HG03571 (cell line): ENCODE data around the gene TTLL10.
"Not testable (repeated sequence)": the region's sequence is repeated elsewhere in the genome, so short reads cannot be mapped to it uniquely, and the experiment has no call there.

ENCODE experiments used
- ATAC-seq: cut with Tn5 transposase; IDR thresholded peaks from one replicate; pipeline ENCODE4 v1.9.1; 2021; ENCODE audit not compliant: unreplicated experiment

TTLL10 gene

DNA sequence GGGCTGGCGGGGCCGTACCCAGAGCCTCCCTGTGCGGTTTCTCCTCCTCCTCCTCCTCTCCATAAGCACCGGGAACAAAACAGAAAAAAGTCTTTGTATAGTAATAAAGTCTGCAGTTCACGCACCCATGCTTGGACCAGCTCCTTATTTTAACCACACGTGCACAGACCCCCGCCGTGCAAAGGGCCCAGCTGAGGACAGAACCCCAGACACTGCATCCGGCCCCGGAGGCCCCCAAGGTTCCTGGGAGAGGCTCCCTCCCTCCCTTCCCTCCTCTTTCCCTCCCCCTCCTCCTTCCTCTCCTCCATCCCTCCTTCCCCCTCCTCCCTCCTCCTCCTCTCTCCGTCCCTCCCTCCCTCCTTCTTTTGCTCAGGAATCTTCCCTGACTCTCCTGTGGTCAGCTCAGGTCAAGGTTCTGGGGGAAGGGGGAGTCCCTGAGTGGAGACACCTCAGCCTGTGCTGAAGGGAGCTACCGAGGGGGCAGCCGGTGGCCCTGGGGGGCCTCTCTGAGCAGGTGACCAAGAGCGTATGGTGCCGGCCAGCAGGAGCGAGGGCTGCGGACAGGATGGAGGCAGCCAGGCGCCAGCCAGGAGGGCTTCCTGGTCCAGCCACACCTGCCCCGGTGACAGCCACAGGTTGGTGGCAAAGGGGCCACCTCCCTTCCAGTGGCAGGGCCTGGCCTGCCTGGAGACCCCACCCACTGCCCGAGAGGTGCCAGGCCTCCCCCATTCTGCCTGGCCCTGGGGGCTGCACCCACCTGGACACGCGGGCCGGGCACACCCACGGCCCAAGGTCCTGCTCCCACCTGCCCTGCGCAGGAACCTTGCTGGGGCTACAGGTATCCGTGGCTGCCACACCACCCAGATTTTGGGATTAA, 3.2 kb upstream of the TTLL10 start:
- ATAC-seq, result no peak

DNA sequence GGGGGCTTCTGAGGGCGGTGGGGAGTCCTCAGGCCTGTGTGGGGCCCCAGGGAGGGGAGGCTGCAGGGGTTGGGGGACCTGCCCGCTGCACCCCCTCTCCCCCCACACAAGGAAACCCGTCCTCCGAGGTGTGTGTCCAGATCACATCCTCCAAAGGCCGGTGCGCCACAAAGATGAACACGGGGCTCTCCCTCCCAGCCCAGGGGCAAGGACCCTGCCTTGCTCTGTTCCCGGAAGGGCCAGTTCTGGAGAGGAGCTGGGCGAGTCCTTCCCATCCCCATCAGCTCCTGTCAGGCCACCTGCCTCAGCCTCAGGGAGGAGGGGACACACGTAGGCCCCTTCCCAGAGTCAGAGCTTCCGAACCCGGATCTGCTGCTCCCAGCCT, 2.5 kb upstream of the TTLL10 start:
- ATAC-seq, result no peak

- no peak for ATAC-seq
Measured at GRCh38 chr1:1171546-1172340, 1.9 kb upstream of the TTLL10 start.

GRCh38 chr1:1173061-1173792, 453 bp upstream of the TTLL10 start:
- ATAC-seq, result no peak

DNA sequence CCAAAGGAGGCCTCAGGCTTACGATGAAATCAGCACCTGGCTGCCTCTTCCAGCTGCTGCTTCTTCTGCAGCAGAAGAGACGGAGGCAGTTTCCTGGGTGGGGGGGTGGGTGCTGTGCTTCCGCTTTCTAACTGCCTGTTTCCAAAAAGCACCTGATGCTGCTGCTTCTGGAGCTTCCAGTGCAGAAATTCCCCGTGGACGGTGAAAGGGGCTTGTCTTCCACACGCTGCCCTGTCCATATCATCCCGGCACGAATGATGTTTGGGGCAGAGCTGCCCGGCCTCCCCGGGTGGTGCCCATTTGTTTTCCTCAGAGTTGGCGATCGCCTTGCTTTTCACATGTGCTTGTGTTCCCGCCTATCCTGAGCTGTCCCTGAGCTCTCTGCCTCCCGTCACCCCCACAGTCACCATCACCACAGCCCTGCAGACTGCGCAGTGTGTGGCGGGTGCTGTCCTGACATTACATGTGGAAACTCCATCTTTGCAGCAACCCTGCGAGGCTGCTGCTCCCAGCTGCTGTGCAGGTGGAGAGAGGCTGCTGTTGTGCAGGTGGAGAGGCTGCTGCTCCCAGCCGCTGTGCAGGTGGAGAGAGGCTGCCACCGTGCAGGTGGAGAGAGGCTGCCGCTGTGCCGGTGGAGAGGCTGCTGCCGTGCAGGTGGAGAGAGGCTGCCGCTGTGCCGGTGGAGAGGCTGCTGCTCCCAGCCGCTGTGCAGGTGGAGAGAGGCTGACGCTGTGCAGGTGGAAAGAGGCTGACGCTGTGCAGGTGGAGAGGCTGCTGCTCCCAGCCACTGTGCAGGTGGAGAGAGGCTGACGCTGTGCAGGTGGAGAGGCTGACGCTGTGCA, 1.8 kb downstream of the TTLL10 start:
- ATAC-seq, result no peak

DNA sequence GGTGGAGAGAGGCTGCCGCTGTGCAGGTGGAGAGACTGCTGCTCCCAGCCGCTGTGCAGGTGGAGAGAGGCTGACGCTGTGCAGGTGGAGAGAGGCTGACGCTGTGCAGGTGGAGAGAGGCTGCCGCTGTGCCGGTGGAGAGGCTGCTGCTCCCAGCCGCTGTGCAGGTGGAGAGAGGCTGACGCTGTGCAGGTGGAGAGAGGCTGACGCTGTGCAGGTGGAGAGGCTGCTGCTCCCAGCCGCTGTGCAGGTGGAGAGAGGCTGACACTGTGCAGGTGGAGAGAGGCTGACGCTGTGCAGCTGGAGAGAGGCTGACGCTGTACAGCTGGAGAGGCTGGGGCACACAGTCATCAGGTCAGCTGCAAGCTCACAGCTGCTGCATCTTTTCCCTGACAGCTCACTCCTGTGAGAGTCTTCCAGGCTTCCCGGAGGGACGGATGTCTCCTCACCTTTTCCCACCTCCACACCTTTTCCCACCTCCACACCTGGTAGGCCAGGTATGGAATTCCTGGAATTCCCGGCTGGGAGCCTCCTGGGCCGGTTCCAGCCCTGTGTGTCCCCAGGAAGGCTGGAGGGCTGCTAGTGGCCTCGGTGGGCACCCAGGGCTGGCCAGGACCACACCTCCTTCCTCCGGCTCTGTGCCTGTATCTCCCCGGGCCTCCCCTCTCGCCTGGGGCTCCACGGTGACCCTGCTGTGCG, 2.5 kb downstream of the TTLL10 start:
- not testable (repeated sequence) for ATAC-seq

DNA sequence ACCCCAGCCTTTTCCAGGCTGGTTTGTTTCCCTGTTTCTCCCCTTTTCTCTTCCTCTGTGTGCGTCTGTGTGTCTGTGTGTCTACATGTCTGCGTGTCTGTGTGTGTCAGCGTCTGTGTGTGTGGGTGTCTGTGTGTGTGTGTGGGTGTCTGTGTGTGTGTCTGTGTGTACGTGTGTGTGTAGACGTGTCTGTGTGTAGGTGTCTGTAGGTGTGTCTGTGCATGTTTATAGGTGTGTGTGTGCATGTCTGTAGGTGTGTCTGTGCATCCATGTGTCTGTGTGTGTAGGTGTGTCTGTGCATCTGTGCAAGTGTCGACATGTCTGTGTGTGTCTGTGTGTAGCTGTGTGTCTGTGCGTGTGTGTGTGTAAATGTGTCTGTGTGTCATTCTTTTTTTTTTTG, 3.3 kb downstream of the TTLL10 start:
- ATAC-seq, result no peak

DNA sequence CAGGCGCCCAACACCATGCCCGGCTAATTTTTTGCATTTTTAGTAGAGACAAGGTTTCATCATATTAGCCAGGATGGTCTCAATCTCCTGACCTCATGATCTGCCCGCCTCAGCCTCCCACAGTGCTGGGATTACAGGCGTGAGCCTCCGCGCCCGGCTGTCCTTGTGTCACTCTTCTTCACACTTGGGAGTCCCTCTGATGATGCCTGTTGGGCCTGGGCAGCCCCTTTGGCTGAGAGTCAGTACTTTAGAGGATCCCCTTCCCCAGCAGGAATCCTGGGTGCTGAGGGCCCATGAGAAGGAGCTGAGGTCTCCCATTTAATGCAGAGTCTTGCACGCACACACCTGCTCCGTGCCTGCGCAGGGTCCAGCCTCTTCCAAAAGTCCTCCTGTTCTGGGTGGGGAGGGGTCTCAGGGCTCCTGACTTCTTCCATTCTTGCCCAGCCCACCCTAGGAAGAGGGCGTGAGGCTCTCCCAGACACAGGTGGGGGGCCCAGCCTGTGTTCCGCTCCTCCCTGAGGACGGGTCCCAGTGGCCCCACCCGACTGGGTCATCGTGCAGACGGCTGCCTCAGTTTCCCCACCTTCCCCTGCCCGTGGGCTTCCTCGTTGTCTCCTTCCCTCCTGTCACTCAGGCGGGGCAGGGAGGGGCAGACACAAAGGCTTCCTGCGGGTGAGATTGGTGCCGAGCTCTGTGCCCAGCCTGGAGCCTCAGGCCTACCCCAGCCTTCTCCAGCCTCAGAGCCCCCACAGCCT, 3.9 kb downstream of the TTLL10 start:
- no peak for ATAC-seq

GRCh38 chr1:1178794-1179331, 5.2 kb downstream of the TTLL10 start:
- no peak for ATAC-seq

- ATAC-seq, result no peak
Measured at GRCh38 chr1:1179346-1179982, 5.8 kb downstream of the TTLL10 start.

GRCh38 chr1:1179983-1180861, 6.5 kb downstream of the TTLL10 start:
- ATAC-seq, result no peak

DNA sequence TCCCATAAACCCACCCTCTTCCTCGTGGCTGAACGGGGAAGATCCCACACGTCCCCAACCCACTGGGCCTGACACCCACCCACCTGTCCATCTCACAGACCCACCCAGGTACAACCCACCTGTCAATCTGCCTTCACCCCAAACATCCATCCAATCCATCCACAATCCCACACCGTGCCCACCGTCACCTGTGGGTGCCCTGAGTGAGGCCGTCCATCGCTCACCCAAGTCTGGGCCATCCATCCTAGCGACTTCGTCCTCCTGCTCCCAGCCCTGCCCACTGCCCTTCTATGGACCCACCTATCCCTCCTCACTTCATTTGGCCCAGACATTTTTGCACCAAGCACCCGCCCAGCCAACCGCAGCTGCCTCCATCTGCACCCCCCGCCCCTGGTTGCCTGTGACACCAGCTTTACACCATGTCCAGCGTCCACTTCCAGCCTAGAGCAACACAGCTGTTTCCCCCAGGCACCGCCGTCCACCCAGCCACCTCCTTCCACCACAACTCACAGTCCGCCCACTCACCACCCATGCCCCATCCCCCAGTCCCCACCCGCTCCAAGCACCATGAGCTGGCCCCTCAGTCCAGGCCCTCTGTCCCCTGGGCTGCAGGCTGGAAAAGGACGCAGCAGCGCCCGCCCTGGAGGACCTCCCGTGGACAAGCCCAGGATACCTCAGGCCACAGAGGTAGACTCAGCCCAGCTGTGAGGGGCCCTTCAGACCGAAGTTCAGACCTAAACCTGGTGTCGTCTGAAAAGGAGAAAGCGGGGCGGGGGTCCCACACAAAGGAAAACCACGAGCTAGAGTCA, 7.7 kb downstream of the TTLL10 start:
- ATAC-seq, result no peak

DNA sequence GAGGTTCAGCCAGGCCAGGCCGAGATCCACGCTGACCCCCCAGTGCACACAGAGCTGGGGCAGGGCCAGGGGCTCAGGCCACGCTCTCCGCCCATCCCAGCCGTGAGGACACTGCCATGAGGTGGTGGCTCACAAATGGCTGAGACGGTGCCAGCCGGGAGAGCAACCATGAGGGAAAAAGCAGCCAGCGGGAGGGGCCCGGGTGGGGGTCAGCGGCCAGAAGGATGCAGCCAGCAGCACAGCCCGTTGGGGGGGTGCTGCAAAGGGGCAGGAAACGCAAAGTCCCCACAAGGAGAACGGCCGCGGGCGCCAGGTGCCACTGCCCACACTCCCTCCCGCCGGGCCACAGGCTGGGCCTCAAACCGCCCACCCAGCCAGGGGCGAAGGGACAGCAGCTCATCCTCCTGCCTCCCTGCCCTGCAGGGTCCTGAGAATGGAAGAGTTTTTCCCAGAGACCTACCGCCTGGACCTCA, 8.3 kb downstream of the TTLL10 start:
- ATAC-seq, result no peak

DNA sequence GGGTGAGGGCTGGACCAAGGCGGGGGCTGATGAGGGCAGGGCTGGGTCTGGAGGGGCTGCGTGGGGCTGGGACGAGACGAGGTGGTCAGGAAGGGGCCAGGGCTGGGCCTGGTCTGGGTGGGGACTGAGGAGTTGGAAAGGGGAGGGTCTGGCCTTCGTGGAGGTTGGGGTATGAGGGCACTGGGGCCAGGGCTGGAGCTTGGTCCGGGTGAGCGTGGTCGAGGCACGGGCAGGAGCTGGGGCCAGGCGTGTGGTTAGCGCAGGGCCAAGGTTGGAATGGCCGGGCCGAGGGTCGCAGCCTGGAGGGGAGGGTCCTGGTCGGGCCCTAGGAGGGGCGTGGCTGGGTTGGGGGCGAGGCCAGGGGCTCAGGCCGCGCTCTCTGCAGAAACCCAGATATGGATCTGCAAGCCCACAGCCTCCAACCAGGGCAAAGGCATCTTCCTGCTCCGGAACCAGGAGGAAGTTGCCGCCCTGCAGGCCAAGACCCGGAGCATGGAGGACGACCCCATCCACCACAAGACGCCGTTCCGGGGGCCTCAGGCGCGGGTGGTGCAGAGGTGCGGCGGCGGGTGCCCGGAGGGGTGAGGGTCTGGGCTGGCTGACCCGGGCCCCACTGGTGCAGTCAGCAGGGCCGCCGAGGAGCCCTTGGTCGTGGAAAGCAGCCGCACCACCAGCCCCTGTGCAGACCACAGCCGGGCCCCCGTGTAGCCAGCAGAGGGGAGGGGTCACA, 9.0 kb downstream of the TTLL10 start:
- ATAC-seq, result no peak

GRCh38 chr1:1183221-1183747, 9.6 kb downstream of the TTLL10 start:
- ATAC-seq, result no peak
